SK-N-MC (cell line): Measurements from ENCODE around the gene LRMDA.

Source experiments
- EZH2 ChIP-seq: fragments of 200-600 bp; sonication (generic); IDR thresholded peaks from one replicate; pipeline ENCODE4 v1.6.1; 2017; ENCODE audit warnings: antibody characterized with exemption
- FOXP2 ChIP-seq: optimal IDR thresholded peaks from 2 replicates; pipeline ENCODE3; 2011; ENCODE audit warnings: mild to moderate bottlenecking, moderate library complexity; ENCODE audit not compliant: insufficient read depth; ENCODE audit errors: extremely low read length, control extremely low read depth
- POLR2AphosphoS5 ChIP-seq: IDR thresholded peaks from 2 replicates; pipeline ENCODE4 v1.6.1; 2012; ENCODE audit warnings: mild to moderate bottlenecking, low read depth, low read length, borderline replicate concordance

- TF ChIP-seq POLR2AphosphoS5, result no peak
- no peak for TF ChIP-seq EZH2
- no peak for TF ChIP-seq FOXP2
These were observed 178.8 kb downstream of the LRMDA start for GRCh38 chr10:75610183-75610582.
